HG02943 (cell line): Measurements from ENCODE around the gene CLIC5.
"Not testable (repeated sequence)": the region's sequence is repeated elsewhere in the genome, so short reads cannot be mapped to it uniquely, and the experiment has no call there.

Experiments
- ATAC-seq: cut with Tn5 transposase; IDR thresholded peaks from one replicate; pipeline ENCODE4 v1.9.1; 2021; ENCODE audit warnings: mild to moderate bottlenecking, low read depth, moderate library complexity; ENCODE audit not compliant: unreplicated experiment

CLIC5 gene

GRCh38 chr6:45929421-45930361 lies 86.0 kb downstream of the CLIC5 start:
- no peak for ATAC-seq

- ATAC-seq, result no peak
Observed at GRCh38 chr6:45928721-45929305, 86.8 kb downstream of the CLIC5 start.

GRCh38 chr6:45927421-45928320 lies 88.0 kb downstream of the CLIC5 start:
- no peak for ATAC-seq

GRCh38 chr6:45926423-45926822 lies 89.2 kb downstream of the CLIC5 start:
- ATAC-seq, result not testable (repeated sequence)

- no peak for ATAC-seq
Observed at GRCh38 chr6:45924763-45925342, 90.8 kb downstream of the CLIC5 start.

- ATAC-seq, result no peak
Observed at GRCh38 chr6:45923831-45924391, 91.7 kb downstream of the CLIC5 start.

- ATAC-seq, result no peak
Observed at GRCh38 chr6:45922728-45923351, 92.8 kb downstream of the CLIC5 start.

- ATAC-seq, result no peak
Observed at GRCh38 chr6:45921691-45922281, 93.9 kb downstream of the CLIC5 start.

GRCh38 chr6:45920819-45921511 lies 94.7 kb downstream of the CLIC5 start:
- ATAC-seq, result peak; percentile 56

GRCh38 chr6:45917439-45917838 lies 98.2 kb downstream of the CLIC5 start:
- ATAC-seq, result no peak

- no peak for ATAC-seq
Observed at GRCh38 chr6:45916692-45917091, 99.0 kb downstream of the CLIC5 start.

GRCh38 chr6:45915780-45916468 lies 99.7 kb downstream of the CLIC5 start:
- ATAC-seq, result no peak

- ATAC-seq, result no peak
Observed at GRCh38 chr6:45911691-45912090, 104.0 kb downstream of the CLIC5 start.

GRCh38 chr6:45903959-45904358 lies 111.7 kb downstream of the CLIC5 start:
- no peak for ATAC-seq

GRCh38 chr6:45902984-45903383 lies 112.7 kb downstream of the CLIC5 start:
- no peak for ATAC-seq

- ATAC-seq, result no peak
Observed at GRCh38 chr6:45901767-45902650, 113.7 kb downstream of the CLIC5 start.
